ENCODE measurements around the gene TMEM163. TPM values are rescaled to one million over a fixed set of nuclear protein-coding genes. Genes with fewer than 3 reads are reported as not detected.

TMEM163 gene
- total and polyA plus RNA-seq, 2 donors (not counting 3 experiments of a cell fraction or from before 2014, with no cell fraction given), result 1.0 to 2.8 TPM

DNA sequence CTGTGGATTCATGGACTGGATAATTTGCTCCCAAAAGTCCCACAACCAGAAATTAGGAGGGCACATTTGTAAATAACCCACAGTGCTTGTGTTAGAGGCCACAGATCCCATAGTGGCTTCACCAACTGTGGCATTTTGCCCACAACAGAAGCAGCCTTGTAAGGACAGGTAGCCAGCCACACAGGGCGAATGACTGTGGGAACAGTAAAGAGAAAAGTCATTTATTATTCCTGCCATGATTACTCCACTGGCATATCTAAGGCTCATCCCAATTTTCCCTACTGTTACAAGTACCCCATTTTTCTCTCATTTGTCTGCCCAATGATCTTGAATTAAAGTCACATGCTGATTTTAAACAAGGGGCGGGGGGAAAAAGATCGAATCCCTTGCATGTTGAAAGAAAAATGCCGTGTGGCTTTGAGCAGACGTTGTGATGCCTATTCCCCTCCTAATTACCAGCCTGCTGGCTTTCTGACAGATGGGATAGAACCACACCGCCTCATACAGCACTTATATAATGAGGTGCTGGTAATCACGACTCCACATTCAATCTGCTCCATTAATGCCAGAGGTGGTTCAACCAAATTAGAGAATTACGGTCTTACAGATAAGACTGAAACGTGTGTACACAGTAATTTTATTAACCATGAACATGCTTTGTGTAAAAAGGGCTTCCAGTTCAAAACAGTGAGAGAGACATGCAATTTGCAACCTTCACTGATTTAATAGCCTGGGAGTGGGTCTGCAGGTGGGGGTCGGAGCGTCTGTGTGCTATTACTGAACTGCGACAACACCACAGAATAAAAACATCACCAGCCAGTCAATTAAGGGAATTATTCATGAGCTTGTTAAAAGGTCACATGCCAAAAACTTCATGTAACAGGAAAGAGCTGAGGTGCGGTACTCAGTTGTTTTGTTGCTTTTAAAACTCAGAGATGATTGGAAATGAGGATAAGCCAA lies 196.0 kb downstream of the TMEM163 start:
- H3K27ac ChIP-seq (ENCODE audit: insufficient read depth, low read depth, low read length), result no peak overlapping the region
- CTCF ChIA-PET, result interaction anchor here (1.2 kb wide), 1 partner anchor 12 kb away, joined by 3 read pairs; no protein-coding TSS in a partner anchor
- FAIRE-seq, result no peak

More for the DNA sequence above, 196.0 kb downstream of the TMEM163 start:
- no peaks in the 10 kb centered on the region for H3K9me3 ChIP-seq (replicated peaks; ENCODE audit: control insufficient read depth, insufficient read depth, low read length)
- H3K4me3 ChIP-seq (replicated peaks in 1 of 3; ENCODE audit: insufficient read depth in 1 of 3, low read depth in 1 of 3, low read length in 3 of 3), result no peak overlapping the region
- H3K4me1 ChIP-seq (ENCODE audit: control insufficient read depth, extremely low read depth, insufficient read depth, low read length), result no peaks in the 10 kb centered on the region
- no peak overlapping the region for H2AFZ ChIP-seq (ENCODE audit: low read depth, low read length)
- POLR2A ChIA-PET, result no interaction called here
- no peak overlapping the region for H3K4me2 ChIP-seq (ENCODE audit: insufficient read depth, low read length)
- no TSS peak for BruUV-seq (replicated peaks)
- no peaks in the 10 kb centered on the region for H3K9me1 ChIP-seq (replicated peaks; ENCODE audit: control insufficient read depth, extremely low read depth, insufficient read depth, low read length)
- TF ChIP-seq POLR2AphosphoS5 (IDR thresholded peaks at IDR 0.05; ENCODE audit: insufficient read depth, low read depth, low read length), result no peak
- no peak for TF ChIP-seq JUN (IDR thresholded peaks at IDR 0.05; ENCODE audit: borderline replicate concordance, insufficient read depth, insufficient read length, low read depth)
- no peak for TF ChIP-seq MYC (IDR thresholded peaks at IDR 0.05; ENCODE audit: low read depth, low read length)
- TF ChIP-seq, protein P1, sequence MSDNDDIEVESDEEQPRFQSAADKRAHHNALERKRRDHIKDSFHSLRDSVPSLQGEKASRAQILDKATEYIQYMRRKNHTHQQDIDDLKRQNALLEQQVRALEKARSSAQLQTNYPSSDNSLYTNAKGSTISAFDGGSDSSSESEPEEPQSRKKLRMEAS (IDR thresholded peaks at IDR 0.05; ENCODE audit: insufficient read depth, insufficient read length), result no peak
- TF ChIP-seq POLR2A (IDR thresholded peaks at IDR 0.05; ENCODE audit: low read depth, low read length), result no peak
- TF ChIP-seq GATA2 (IDR thresholded peaks at IDR 0.05; ENCODE audit: insufficient read depth, insufficient read length, low read depth, low read length), result no peak
- TF ChIP-seq EZH2 (IDR thresholded peaks at IDR 0.05; ENCODE audit: borderline replicate concordance, low read depth, low read length, severe bottlenecking), result no peak
- TF ChIP-seq, protein P2, sequence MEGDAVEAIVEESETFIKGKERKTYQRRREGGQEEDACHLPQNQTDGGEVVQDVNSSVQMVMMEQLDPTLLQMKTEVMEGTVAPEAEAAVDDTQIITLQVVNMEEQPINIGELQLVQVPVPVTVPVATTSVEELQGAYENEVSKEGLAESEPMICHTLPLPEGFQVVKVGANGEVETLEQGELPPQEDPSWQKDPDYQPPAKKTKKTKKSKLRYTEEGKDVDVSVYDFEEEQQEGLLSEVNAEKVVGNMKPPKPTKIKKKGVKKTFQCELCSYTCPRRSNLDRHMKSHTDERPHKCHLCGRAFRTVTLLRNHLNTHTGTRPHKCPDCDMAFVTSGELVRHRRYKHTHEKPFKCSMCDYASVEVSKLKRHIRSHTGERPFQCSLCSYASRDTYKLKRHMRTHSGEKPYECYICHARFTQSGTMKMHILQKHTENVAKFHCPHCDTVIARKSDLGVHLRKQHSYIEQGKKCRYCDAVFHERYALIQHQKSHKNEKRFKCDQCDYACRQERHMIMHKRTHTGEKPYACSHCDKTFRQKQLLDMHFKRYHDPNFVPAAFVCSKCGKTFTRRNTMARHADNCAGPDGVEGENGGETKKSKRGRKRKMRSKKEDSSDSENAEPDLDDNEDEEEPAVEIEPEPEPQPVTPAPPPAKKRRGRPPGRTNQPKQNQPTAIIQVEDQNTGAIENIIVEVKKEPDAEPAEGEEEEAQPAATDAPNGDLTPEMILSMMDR (IDR thresholded peaks at IDR 0.05; ENCODE audit: extremely low read depth in 1 of 2, insufficient read depth in 1 of 2, low read depth in 1 of 2, low read length in 2 of 2), result no peak
- no peak for TF ChIP-seq FOS (IDR thresholded peaks at IDR 0.05; ENCODE audit: borderline replicate concordance, insufficient read depth, low read length)
- no peaks in the 10 kb centered on the region for H3K36me3 ChIP-seq (ENCODE audit: control insufficient read depth in 2 of 2, extremely low read depth in 1 of 2, insufficient read depth in 2 of 2, low read length in 2 of 2)
- no peak for DNase-seq (ENCODE audit: low read depth, low spot score)
- H4K20me1 ChIP-seq (replicated peaks; ENCODE audit: control insufficient read depth, extremely low read depth, insufficient read depth, low read length), result no peaks in the 10 kb centered on the region
- intact Hi-C loops (cut with micrococcal nuclease) (no loop called here), dilution Hi-C loops (cut with MboI; ENCODE audit: extremely low pct_ligation_motif_present, low sequenced_read_pairs) (no loop called here)
- no peaks in the 10 kb centered on the region for H3K79me2 ChIP-seq (ENCODE audit: control insufficient read depth, insufficient read depth, low read length)
- H3K9ac ChIP-seq (replicated peaks; ENCODE audit: extremely low read depth, insufficient read depth, low read length), result no peak overlapping the region
- peaks cover 3% of the 10 kb centered on the region in 2 experiments for H3K27me3 ChIP-seq (ENCODE audit: control insufficient read depth in 2 of 2, insufficient read depth in 2 of 2, low read length in 2 of 2)
